Stomach smooth muscle (tissue), 2 donors: ENCODE results near the gene SLC7A11.
"Not testable (repeated sequence)": the region's sequence is repeated elsewhere in the genome, so short reads cannot be mapped to it uniquely, and the experiment has no call there.

Experiments
- H3K27ac ChIP-seq: one replicate; pipeline ENCODE4 v1.7.0; 2013; ENCODE audit warnings: mild to moderate bottlenecking, low read length, inconsistent platforms
- H3K27me3 ChIP-seq, 2 donors: one replicate each; pipeline ENCODE4 v1.7.0; 2013; ENCODE audit warnings: low read length in 2 of 2; ENCODE audit not compliant: insufficient read depth in 2 of 2, control insufficient read depth in 1 of 2
- H3K36me3 ChIP-seq, 2 donors: one replicate each; pipeline ENCODE4 v1.7.0; 2013; ENCODE audit warnings: low read length in 2 of 2; ENCODE audit not compliant: control insufficient read depth in 2 of 2, insufficient read depth in 2 of 2
- H3K4me1 ChIP-seq: one replicate; pipeline ENCODE4 v1.7.0; 2013; ENCODE audit warnings: low read length; ENCODE audit not compliant: control insufficient read depth, insufficient read depth
- H3K4me3 ChIP-seq, 2 donors: one replicate each; pipeline ENCODE4 v1.7.0; 2013; ENCODE audit warnings: low read length in 2 of 2
- H3K9ac ChIP-seq, 2 donors: one replicate each; pipeline ENCODE4 v1.7.0; 2013; ENCODE audit warnings: low read length in 2 of 2, mild to moderate bottlenecking in 1 of 2
- H3K9me3 ChIP-seq, 2 donors: one replicate each; pipeline ENCODE4 v1.7.0; 2013; ENCODE audit warnings: low read length in 2 of 2; ENCODE audit not compliant: control insufficient read depth in 2 of 2
- donor health status: healthy.
- donor health status: Pancreatic carcinoma.

The SLC7A11 gene

GRCh38 chr4:138210576-138210975 lies 31.6 kb downstream of the SLC7A11 start:
- not testable (repeated sequence) for H3K4me3 ChIP-seq, H3K36me3 ChIP-seq, H3K9me3 ChIP-seq, H3K4me1 ChIP-seq, H3K9ac ChIP-seq, H3K27me3 ChIP-seq, H3K27ac ChIP-seq

- H3K9me3 ChIP-seq: no peaks in the 10 kb centered on the region
- H3K36me3 ChIP-seq: no peaks in the 10 kb centered on the region
- no peaks in the 10 kb centered on the region for H3K27me3 ChIP-seq
- no peak overlapping the region for H3K4me3 ChIP-seq
- no peak overlapping the region for H3K27ac ChIP-seq
- H3K4me1 ChIP-seq: no peaks in the 10 kb centered on the region
- no peak overlapping the region for H3K9ac ChIP-seq
Measured at GRCh38 chr4:138209094-138209493, 33.1 kb downstream of the SLC7A11 start.

GRCh38 chr4:138205531-138206233 lies 36.5 kb downstream of the SLC7A11 start:
- Histone ChIP-seq H3K36me3 (no peaks in the 10 kb centered on the region), H3K27ac (no peak overlapping the region), H3K27me3 (no peaks in the 10 kb centered on the region), H3K9me3 (no peaks in the 10 kb centered on the region), H3K9ac (no peak overlapping the region), H3K4me3 (no peak overlapping the region), H3K4me1 (no peaks in the 10 kb centered on the region)

GRCh38 chr4:138204507-138204906 lies 37.6 kb downstream of the SLC7A11 start:
- no peak overlapping the region for H3K4me3 ChIP-seq
- H3K9ac ChIP-seq: no peak overlapping the region
- no peaks in the 10 kb centered on the region for H3K36me3 ChIP-seq
- H3K4me1 ChIP-seq: no peaks in the 10 kb centered on the region
- H3K27ac ChIP-seq: no peak overlapping the region
- no peaks in the 10 kb centered on the region for H3K9me3 ChIP-seq
- no peaks in the 10 kb centered on the region for H3K27me3 ChIP-seq

GRCh38 chr4:138202686-138203085 lies 39.5 kb downstream of the SLC7A11 start:
- H3K27ac ChIP-seq: no peak overlapping the region
- H3K9ac ChIP-seq: no peak overlapping the region
- H3K4me1 ChIP-seq: no peaks in the 10 kb centered on the region
- H3K9me3 ChIP-seq: no peaks in the 10 kb centered on the region
- H3K4me3 ChIP-seq: no peak overlapping the region
- no peaks in the 10 kb centered on the region for H3K36me3 ChIP-seq
- no peaks in the 10 kb centered on the region for H3K27me3 ChIP-seq

GRCh38 chr4:138200236-138200590 lies 41.9 kb downstream of the SLC7A11 start:
- H3K4me1 ChIP-seq: no peaks in the 10 kb centered on the region
- no peaks in the 10 kb centered on the region for H3K9me3 ChIP-seq
- no peak overlapping the region for H3K27ac ChIP-seq
- H3K36me3 ChIP-seq: no peaks in the 10 kb centered on the region
- H3K4me3 ChIP-seq: no peak overlapping the region
- no peak overlapping the region for H3K9ac ChIP-seq
- no peaks in the 10 kb centered on the region for H3K27me3 ChIP-seq

- no peak overlapping the region for H3K4me3 ChIP-seq
- no peaks in the 10 kb centered on the region for H3K36me3 ChIP-seq
- H3K9me3 ChIP-seq: no peaks in the 10 kb centered on the region
- no peaks in the 10 kb centered on the region for H3K27me3 ChIP-seq
- no peak overlapping the region for H3K27ac ChIP-seq
- H3K9ac ChIP-seq: no peak overlapping the region
- H3K4me1 ChIP-seq: no peaks in the 10 kb centered on the region
Measured at GRCh38 chr4:138199568-138200235, 42.4 kb downstream of the SLC7A11 start.

GRCh38 chr4:138196153-138196552 lies 46.0 kb downstream of the SLC7A11 start:
- Histone ChIP-seq H3K36me3 (no peaks in the 10 kb centered on the region), H3K9me3 (no peaks in the 10 kb centered on the region), H3K27me3 (no peaks in the 10 kb centered on the region), H3K9ac (no peak overlapping the region), H3K4me1 (no peaks in the 10 kb centered on the region), H3K27ac (no peak overlapping the region), H3K4me3 (no peak overlapping the region)

- Histone ChIP-seq H3K27ac (no peak overlapping the region), H3K9me3 (no peaks in the 10 kb centered on the region), H3K36me3 (no peaks in the 10 kb centered on the region), H3K4me3 (no peak overlapping the region), H3K4me1 (no peaks in the 10 kb centered on the region), H3K27me3 (no peaks in the 10 kb centered on the region), H3K9ac (no peak overlapping the region)
Measured at GRCh38 chr4:138193963-138194362, 48.2 kb downstream of the SLC7A11 start.

- Histone ChIP-seq H3K27ac (no peak overlapping the region), H3K4me1 (no peaks in the 10 kb centered on the region), H3K9ac (no peak overlapping the region), H3K27me3 (no peaks in the 10 kb centered on the region), H3K4me3 (no peak overlapping the region), H3K9me3 (no peaks in the 10 kb centered on the region), H3K36me3 (no peaks in the 10 kb centered on the region)
Measured at GRCh38 chr4:138192113-138192512, 50.0 kb downstream of the SLC7A11 start.

- no peak overlapping the region for H3K4me3 ChIP-seq
- no peaks in the 10 kb centered on the region for H3K4me1 ChIP-seq
- no peak overlapping the region for H3K9ac ChIP-seq
- no peaks in the 10 kb centered on the region for H3K9me3 ChIP-seq
- no peak overlapping the region for H3K27ac ChIP-seq
- no peaks in the 10 kb centered on the region for H3K36me3 ChIP-seq
- no peaks in the 10 kb centered on the region for H3K27me3 ChIP-seq
Measured at GRCh38 chr4:138190452-138190858, 51.7 kb downstream of the SLC7A11 start.
